Measurements from ENCODE around the gene ACAD8.

- TF ChIP-seq, protein P1, sequence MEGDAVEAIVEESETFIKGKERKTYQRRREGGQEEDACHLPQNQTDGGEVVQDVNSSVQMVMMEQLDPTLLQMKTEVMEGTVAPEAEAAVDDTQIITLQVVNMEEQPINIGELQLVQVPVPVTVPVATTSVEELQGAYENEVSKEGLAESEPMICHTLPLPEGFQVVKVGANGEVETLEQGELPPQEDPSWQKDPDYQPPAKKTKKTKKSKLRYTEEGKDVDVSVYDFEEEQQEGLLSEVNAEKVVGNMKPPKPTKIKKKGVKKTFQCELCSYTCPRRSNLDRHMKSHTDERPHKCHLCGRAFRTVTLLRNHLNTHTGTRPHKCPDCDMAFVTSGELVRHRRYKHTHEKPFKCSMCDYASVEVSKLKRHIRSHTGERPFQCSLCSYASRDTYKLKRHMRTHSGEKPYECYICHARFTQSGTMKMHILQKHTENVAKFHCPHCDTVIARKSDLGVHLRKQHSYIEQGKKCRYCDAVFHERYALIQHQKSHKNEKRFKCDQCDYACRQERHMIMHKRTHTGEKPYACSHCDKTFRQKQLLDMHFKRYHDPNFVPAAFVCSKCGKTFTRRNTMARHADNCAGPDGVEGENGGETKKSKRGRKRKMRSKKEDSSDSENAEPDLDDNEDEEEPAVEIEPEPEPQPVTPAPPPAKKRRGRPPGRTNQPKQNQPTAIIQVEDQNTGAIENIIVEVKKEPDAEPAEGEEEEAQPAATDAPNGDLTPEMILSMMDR (IDR thresholded peaks at IDR 0.05; ENCODE audit: low read depth, low read length) = no peak
- no peak for TF ChIP-seq MYC (IDR thresholded peaks at IDR 0.05; ENCODE audit: low read depth, low read length)
- TF ChIP-seq, protein P2, sequence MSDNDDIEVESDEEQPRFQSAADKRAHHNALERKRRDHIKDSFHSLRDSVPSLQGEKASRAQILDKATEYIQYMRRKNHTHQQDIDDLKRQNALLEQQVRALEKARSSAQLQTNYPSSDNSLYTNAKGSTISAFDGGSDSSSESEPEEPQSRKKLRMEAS (IDR thresholded peaks at IDR 0.05; ENCODE audit: low read depth, low read length) = no peak
Observed at GRCh38 chr11:134235399-134235798, 18.0 kb upstream of the ACAD8 start.

Measured in NB4 (cell line).